LoVo (cell line): ENCODE measurements around the gene JAZF1.
"Not testable (repeated sequence)": the region's sequence is repeated elsewhere in the genome, so short reads cannot be mapped to it uniquely, and the experiment has no call there.

Source experiments
- DNase-seq: peaks from one replicate; pipeline ENCODE4 v3.0.0-alpha.2; 2016; ENCODE audit warnings: low spot score

The JAZF1 gene

DNA sequence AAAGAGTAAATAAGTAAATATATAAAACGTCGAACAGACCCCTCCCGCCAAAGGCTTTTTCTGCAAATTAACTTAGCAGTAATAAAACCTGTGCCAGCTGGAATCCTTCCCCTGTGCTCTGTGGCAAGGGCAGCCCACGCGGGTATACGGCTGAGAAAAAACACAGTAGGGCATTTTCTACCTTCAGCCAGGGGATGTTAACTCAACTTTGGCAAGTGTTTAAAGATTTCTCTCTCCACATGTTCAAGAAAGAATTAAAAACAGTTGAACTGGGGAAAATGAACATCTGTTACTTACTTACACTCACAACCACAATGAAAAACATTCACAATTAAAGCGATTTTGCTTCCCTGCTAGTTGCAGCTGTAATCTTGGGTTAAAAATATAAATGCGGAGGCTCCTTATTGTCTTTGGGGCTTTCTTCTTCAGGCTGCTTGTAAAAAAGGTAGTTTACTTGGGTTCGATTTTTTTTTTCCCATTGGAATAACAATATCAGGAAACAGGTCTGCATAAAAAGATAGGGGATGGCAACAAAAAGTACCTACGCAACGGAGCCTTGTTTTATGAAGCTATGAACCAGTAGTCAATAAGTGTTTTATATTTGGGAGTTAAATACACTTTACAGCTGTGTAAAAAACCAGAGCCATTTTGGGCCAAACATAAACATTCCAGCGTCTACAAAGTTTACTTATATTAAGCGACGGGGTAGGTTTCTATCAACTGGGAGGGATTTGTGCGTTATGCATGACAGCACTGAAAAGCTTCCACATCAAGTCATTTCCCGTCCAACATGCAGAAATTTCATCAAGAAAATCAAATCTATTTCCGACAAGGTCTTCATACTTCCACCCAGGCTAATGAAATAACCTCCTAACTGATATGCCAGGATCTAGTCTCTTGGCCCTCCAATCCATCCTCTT, 308.0 kb downstream of the JAZF1 start:
- no peak for DNase-seq

DNA sequence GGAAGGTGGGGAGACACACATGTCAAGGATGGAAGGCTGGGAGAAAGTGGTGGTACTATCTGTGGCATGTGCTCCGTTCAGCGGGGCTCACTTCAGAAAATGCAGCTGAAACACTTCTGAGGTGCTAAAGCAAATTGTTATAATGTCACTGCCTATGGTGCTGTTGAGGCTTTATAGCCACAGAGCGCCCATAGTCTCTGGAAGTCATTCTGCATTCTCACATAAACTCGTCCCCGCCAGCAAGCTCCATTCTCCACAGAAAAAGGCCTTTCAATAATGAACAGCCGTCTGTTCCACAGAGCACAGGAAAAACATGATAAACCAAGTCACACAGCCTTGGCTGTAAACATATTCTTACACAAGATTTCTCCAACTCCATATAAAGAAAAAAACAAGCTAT, 308.7 kb downstream of the JAZF1 start:
- DNase-seq: no peak

DNA sequence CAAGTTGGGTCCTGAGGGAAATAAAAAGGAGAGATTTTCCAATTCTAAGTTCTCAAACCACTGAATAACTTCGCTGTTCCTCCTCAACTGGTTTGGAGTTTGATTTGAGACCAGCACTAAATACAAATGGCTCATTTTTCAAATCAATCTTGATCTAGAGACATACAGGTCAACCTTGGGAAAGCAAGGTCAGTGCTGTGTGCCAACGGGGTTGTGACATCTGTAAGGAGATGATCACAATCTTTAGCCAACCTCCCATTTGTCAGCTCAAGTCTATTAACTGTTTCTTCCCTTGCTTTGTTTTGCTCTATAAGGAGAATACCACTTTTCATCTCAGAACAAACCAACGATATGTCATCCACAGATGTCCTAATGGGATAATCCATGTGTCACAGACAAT, 309.5 kb downstream of the JAZF1 start:
- no peak for DNase-seq

DNA sequence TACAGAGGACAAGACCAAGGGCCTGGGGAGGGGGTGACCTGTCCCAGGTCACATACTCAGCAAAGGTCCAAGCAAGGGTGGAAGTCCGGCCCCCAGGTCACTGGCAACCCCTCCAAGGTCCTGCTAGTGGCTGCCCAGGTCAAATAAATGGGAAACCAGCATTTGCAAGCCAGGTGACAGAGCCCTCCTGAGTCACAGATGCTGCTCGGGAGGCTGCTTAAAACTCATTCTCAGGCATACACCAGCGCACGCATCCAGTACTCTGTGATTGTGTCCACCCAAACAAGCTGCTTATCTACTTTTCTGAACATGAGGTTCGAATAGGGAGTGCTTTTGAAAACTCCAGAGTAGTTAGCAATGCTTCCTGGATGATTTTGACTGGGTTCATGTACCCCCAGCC, 310.0 kb downstream of the JAZF1 start:
- no peak for DNase-seq

DNA sequence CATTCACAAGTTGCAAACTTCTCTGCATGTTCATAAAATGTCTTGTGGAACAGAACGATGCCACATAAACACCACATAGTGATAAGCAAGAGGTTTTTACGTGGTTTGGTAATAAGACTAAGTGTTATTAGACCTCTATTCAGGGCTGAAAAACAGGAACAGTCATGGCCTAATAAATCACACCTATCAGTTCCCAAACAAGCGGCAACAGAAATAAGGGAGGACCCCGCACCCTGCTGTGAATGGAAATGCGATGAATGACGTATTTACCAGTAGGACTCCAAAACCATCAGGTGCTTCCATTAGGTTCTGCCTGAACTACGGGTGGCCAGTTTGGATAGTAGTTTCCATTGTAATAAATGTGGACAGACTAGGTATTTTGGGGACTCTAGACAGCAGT, 311.5 kb downstream of the JAZF1 start:
- DNase-seq: no peak

DNA sequence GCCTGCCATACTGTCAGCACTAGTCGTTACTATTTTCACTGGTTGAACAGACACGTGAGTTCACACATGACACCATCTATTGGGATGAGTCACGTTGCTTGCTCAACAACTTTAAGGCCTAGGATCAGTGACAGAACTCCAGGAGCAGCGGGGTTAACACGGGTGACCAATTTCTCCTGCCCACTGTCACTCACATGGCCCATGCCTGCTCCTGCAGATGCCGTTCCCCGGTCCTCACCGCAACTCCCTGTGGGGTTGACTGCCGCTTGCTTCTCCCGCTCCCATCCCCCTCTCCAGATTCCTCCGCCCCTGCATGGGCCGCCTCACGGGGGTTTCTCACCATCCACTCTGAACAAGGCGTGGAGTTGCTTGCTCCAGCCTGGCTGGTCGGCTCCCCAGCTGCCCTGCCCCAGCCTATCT, 312.5 kb downstream of the JAZF1 start:
- no peak for DNase-seq

DNA sequence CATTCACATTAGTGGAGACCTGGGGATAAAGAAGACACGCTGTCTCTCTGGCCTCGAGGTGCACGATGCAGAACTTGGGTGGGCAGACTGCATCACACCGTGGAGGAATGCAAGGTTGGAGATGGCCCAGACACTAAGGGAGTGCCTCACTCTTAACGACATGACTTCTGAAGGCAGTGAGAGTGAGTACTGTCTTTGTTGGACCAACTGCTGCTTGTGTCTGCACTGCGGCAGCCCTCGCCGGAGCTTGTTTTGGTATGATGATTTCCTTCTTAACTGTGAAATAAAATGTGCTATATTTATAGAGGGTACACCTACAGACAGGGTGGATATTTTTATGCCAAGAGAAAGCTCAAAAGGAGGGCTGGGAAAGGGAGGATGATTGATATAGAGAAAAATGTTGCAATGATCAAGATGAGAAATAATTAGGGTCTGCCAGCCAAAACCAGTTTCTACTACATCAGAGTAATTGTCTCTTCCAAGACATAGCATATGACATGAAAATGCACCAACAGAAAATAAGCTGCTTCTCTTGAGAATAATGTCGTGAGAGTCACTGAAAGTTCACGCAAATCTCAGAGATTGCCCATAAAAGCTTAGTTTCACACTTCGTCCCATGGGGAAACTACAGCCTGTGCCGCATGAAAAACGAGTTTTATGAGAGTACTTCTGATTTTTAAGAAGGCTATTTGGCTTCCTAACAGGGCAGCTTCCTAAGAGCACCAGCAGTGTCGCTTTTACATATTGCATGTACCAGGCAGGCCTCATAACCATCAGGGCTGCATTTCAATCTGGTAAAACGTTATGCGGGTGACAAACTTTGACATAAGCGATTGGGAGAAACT, 313.5 kb downstream of the JAZF1 start:
- no peak for DNase-seq

DNA sequence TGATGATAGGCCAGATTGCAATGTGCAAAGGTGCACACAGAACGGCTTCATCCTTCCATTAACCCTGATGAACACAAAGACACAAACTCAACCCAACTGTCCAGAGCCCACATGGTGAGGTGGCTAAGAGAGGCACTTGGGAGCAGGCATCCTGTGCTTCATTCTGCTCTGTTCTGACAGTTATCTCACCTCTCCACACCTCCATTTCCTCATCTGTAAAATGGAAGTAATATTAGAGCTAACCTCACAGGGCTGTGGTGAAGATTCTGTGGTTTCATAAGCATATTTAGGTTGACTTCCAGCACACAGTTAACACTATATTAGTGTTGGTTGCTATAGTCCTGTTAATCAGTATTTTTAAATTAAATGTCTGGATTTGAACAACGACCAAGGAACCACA, 314.3 kb downstream of the JAZF1 start:
- no peak for DNase-seq

DNA sequence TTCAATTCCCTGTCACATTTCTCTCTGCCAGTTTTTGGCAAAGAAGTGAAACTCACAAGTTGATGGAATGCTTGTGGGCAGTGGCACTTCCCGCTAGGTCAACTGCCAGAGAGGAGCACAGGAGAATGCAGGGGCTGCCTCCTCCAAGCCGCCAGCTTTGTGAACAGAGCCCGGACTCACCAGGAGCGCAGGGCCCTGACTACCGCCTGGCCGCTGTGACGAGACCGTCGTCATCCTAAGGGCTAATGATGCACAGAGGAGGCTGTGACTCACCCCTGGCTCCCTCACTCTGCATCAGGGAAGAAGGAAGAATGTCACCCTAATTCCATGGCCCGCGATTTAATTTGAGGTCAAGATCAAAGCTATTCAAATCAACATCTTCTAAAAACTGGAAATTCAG, 316.7 kb downstream of the JAZF1 start:
- no peak for DNase-seq

DNA sequence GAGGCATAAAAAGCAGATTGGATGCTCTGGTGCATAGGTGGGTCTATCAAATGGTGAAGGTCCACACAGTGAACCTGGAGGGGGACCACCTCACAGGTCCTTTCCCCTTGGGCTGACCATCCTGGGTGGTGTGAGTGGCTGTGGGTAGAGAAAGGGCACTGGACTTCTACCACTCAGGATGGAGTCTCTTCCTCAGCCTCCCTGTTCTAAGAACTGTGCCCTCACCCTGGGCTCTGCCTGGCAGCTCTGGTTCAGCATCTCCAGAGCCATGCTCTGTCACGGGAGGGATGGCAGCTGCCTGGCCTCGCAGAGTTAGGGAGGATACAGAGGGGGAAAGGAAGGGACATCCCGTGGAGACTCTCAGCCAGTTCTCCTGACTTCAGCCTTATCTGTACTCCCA, 318.8 kb downstream of the JAZF1 start:
- DNase-seq: no peak

DNA sequence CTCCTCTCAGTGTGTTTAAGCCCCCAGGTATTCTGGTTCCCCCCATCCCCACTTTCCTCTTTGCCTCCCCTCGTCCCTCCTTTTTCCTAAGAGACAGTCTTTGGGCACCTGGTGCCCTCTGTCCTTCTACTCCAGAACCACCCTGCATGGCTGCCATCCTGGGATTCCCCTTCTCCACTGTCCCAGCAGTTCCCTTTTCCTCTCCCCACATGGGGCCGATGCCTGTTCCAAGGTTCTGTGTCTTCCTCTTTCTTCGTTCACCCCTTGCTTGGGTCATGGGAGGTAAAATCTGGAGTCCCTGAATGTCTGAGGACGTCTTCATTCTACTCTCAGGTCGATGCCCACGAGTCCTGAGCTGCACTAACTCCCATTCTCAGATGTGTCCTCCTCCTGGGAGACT, 319.8 kb downstream of the JAZF1 start:
- no peak for DNase-seq

DNA sequence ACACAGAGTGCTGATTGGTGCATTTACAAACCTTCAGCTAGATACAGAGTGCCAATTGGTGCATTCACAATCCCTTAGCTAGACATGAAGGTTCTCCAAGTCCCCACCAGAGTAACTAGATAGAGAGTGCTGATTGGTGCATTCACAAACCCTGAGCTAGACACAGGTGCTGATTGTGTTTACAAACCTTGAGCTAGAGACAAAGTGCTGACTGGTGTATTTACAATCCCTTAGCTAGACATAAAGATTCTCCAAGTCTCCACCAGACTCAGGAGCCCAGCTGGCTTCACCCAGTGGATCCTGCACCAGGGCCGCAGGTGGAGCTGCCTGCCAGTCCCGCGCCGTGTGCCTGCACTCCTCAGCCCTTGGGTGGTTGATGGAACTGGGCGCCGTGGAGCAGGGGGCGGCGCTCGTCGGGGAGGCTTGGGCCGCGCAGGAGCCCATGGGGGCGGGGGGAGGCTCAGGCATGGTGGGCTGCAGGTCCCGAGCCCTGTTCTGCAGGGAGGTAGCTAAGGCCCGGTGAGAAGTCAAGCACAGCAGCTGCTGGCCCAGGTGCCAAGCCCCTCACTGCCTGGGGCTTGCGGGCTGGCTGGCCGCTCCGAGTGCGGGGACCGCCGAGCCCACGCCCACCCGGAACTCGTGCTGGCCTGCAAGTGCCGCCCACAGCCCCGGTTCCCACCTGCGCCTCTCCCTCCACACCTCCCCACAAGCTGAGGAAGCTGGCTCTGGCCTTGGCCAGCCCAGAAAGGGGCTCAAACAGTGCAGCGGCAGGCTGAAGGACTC, 323.7 kb downstream of the JAZF1 start:
- not testable (repeated sequence) for DNase-seq

DNA sequence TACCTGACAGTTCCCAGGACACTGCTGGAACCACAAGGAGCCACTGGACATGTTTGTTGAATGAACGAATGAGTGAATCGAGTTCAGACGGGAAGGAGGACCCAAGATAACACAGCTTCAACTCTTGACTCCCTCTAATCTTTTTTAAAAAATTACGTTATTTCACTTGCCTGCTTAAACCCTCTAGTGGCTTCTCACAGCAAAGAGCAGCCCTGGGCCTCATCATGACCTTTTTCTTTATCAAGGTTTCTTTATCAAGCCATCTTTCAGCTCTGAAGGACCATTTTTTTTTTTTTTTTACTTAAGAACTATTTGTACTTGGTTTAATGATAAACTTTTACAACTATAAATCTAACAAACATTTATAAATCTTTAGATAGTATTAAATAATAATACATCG, 330.1 kb downstream of the JAZF1 start:
- DNase-seq: no peak

DNA sequence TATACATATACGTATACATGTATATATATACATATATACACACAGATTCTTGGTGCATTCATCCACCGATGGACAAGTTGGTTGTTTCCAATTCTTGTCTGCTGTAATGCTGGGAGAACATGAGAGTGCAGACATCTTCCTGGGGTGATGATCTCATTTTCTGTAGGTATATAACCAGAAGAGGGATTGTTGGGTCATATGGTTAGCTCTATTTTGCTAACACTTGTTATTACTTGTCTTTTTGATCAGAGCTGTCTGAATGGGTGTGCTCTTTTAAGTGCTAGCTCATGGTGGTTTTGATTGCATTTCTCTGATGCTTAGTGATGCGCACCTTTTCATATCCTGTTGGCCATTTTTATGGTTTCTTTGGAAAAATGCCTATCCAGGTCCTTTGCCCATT, 334.2 kb downstream of the JAZF1 start:
- no peak for DNase-seq

DNA sequence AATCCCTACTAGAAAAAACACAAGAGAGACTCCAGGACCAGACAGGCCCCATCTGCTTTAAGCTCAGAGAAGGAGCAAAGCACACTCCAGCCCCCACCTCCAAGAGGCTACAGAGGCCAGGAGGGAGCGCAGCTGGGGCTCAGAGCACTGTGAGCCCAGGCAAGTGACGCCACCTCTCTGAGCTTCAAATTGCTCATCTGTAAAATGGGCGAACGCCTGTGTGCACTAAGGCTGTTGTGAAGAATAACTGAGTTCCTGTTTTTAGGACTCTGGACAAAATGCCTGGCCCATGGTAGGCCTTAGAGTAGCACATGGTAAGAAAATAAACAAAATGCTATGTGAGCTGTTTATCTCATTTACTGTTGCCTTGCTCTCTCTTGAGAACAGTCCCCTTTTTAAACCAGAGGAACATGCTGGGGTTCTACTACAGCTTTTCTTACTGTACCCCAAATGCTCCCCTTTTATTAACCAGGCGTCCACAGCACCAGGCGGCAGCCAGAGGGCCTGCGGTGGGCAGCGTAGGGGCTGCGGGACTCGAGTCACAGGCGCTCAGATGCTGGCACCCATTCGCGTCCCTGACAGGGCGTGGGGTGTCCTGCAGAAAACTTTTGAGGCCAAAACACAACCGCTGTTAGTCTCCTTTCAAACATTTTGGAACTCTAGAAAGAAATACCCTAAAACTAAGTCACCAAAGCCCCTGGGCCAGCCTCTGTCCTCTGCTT, 336.9 kb downstream of the JAZF1 start:
- DNase-seq: no peak

DNA sequence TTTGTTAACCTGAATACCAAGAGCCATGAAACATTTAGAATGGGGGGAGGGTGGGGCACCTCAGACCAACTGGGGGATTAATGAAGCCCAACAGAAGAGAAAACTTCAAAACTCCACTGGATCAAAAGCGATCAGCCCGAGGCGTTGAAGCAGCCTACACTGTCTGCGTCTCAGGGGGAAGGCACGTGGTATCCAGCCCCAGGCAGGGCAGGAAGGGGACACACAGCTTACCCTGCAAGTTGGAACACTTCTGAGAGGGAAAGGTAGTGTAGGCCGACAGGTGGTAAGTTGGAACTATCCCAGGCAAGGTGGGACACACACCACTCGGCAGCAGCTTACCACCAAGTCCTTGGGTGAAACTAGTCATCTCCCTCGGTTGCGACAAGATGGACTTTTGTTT, 337.7 kb downstream of the JAZF1 start:
- DNase-seq: no peak

DNA sequence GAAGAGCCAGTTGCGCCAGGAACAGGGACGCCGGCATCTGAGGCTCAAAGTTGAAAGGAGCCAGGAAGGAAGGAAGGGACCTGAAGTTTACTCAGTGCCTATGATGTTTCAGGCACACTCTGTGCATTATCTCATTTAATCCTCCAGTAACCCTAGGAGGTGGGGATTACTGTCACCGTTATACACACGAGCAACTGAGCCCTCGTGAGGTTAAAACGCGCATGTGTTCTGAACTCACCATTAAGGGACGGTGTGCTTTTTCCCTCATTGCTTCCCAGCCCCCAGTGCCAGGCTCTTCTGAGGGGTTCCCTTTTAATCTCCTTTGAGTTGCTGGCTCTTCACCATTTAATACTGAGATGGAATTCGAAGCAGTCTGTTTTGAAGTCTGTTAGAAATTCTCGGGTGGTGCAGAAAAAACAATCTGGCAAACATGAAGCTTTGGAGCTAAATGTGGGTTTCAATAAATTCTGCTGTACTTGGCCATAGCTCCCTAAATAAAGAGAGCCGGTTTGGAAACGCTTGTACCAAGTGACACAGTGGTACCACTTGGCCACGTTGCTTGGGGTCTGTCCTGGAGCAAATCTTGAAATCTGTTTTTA, 338.4 kb downstream of the JAZF1 start:
- no peak for DNase-seq

DNA sequence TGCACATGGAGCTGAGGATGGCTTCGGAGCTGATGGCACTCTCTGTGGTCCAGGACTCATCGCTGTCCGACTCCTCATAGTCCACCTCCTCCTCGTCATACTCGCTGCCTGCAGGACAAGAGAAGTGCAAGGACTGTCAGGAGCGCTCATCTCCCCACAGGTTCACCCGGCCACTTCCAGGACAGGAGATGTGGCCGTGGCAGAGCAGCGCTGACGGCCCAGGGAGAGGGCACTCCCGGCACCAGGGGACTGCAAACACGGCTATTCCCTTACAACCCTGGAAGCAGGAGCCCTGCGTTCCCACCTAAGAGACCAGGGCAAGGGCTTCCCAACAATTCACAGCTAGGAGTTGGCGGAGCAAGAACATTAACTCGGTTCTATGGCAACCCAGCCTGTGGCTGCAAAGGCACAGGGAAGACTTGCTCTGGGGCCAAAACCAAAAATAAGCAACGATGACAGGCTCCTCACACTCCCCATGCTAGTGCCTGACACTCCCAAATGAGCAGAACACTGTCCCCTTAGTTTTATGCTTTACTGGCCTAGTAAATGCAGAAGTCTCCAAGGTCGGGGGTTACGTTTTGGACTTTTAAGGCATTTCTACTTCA, 339.7 kb downstream of the JAZF1 start:
- no peak for DNase-seq

DNA sequence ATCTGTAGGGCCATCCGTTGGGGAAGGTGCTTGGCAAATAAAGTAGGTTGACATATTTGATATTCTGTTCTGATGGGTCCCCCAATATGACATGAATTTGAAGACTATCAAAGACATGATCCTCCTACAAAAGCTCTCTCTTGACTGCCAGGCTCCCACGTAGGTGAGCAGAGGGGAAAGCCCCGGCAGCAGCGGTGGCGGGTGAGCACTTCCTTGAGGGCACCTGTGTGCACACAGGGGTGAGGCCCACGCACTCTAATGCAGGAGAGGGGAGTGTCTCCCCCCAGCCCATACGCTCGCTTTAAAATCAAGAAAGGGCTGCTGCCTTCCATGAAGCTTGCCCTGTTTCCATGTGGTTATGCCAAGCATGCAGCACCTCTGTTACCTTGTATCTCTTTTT, 340.3 kb downstream of the JAZF1 start:
- no peak for DNase-seq

DNA sequence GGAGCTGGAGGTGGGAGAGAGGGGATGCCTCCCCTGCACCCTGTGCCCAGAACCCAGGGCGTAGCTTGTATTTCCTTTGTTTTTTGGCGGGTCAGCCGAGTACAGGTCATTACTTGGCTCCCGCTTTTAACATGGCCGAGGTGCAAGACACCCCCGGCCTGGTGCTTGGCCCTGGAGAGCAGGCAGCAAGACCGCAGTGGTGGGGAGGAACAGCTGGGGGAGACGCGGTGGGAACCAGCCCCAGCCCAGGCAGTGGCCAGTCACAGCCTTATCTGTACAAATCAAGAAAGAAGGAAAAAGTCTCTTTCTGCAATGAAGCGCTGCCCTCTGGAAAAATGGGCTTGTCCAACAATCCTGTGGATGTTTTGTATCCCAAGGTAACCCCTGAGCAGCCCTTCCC, 341.5 kb downstream of the JAZF1 start:
- DNase-seq: no peak

DNA sequence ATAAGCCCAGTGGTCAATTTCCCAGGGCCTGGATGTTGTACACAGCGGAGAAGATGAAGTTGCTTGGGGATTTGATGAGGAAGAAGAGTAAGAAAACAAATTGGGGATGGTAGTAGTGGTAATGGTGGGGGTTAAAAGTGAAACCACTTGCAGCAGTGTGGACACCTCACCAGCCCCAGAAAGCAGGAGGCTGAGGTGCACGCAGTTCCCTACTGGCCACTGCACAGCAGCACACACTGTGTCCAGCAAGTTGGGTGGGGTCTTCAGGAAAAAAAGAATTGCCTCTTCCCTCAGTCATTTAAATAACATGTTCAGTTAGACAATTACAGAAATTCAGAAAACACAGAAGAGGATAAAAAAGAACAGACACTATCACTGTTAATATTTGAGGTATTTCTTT, 344.1 kb downstream of the JAZF1 start:
- DNase-seq: no peak
